OCI-LY7 (cell line): ENCODE data around the gene GLIS1. TPM values are rescaled to one million over a fixed set of nuclear protein-coding genes. Genes with fewer than 3 reads are reported as not detected.

Source experiments
- BruUV-seq: library from RNA; stranded (reverse); fragments of 400-500 nt; replicated peaks from 2 replicates; lab custom pipeline; 2021; lab: Mats Ljungman, UMichigan
- CTCF ChIA-PET: fragments of 300-600 bp; sonication (Branson Sonifier 250); formaldehyde crosslinking; loops from one replicate; lab custom pipeline; 2022; ENCODE audit warnings: antibody characterized with exemption; ENCODE audit not compliant: unreplicated experiment; lab: Charles Lee
- POLR2A ChIA-PET: fragments of 300-600 bp; sonication (Branson Sonifier 250); formaldehyde crosslinking; loops from one replicate; lab custom pipeline; 2022; ENCODE audit warnings: antibody characterized with exemption; lab: Charles Lee
- DNase-seq: peaks from one replicate; pipeline ENCODE4 v3.0.0-alpha.2; 2015; ENCODE audit warnings: low spot score
- H2AFZ ChIP-seq: fragments of 200-600 bp; sonication (generic), shearing (Covaris generic); 2 replicates; pipeline ENCODE4 v1.6.1; 2014; ENCODE audit warnings: mild to moderate bottlenecking, antibody characterized with exemption, low read length, moderate library complexity
- H3K27ac ChIP-seq: fragments of 200-600 bp; sonication (generic); 2 replicates; pipeline ENCODE4 v1.5.1; 2014; ENCODE audit warnings: mixed run types, low read depth, mild to moderate bottlenecking, moderate library complexity, low read length, inconsistent platforms; ENCODE audit not compliant: poor library complexity, severe bottlenecking
- H3K36me3 ChIP-seq: fragments of 200-600 bp; sonication (generic); 2 replicates; pipeline ENCODE4 v1.6.1; 2014; ENCODE audit warnings: mild to moderate bottlenecking, antibody characterized with exemption, low read length, moderate library complexity, mixed read lengths; ENCODE audit not compliant: insufficient read depth
- H3K4me1 ChIP-seq: fragments of 200-600 bp; sonication (generic); 2 replicates; pipeline ENCODE4 v1.5.1; 2014; ENCODE audit warnings: mild to moderate bottlenecking, low read length; ENCODE audit not compliant: insufficient read depth, poor library complexity, severe bottlenecking
- H3K4me2 ChIP-seq: fragments of 200-600 bp; sonication (generic); 2 replicates; pipeline ENCODE4 v1.6.1; 2014; ENCODE audit warnings: mild to moderate bottlenecking, low read length
- H3K4me3 ChIP-seq: fragments of 200-600 bp; sonication (generic); 2 replicates; pipeline ENCODE4 v1.5.1; 2014; ENCODE audit warnings: mild to moderate bottlenecking, low read depth, low read length; ENCODE audit not compliant: poor library complexity, severe bottlenecking
- H3K79me2 ChIP-seq: fragments of 200-600 bp; sonication (generic); 2 replicates; pipeline ENCODE4 v1.6.1; 2016; ENCODE audit warnings: low read depth, mild to moderate bottlenecking, low read length, moderate library complexity, mixed read lengths; ENCODE audit not compliant: insufficient read depth
- H3K9me2 ChIP-seq: fragments of 200-600 bp; sonication (generic); 2 replicates; pipeline ENCODE4 v1.6.1; 2016; ENCODE audit warnings: mild to moderate bottlenecking, low read length, mixed read lengths; ENCODE audit not compliant: insufficient read depth
- H3K9me3 ChIP-seq: fragments of 200-600 bp; sonication (generic); 2 replicates; pipeline ENCODE4 v1.6.1; 2014; ENCODE audit warnings: mild to moderate bottlenecking, mixed run types, low read length, mixed read lengths
- H4K20me1 ChIP-seq: fragments of 200-600 bp; sonication (generic); 2 replicates; pipeline ENCODE4 v1.6.1; 2014; ENCODE audit warnings: mild to moderate bottlenecking, antibody characterized with exemption, low read length, moderate library complexity, mixed read lengths; ENCODE audit not compliant: insufficient read depth
- EZH2phosphoT487 ChIP-seq: fragments of 200-600 bp; sonication (generic); IDR thresholded peaks from 2 replicates; pipeline ENCODE4 v1.6.1; 2018; ENCODE audit warnings: low read depth, borderline replicate concordance, mild to moderate bottlenecking, mixed run types, antibody characterized with exemption, low read length, moderate library complexity, mixed read lengths
- intact Hi-C: fragments of 100-400 bp; cut with micrococcal nuclease; formaldehyde crosslinking; loops from one replicate; pipeline ENCODE4 v1.10.0; 2022; ENCODE audit not compliant: unreplicated experiment
- total RNA-seq, 2 experiments: library from RNA; depleted of rRNA in 1 of 2; stranded (reverse); fragments of >200 nt in 1 of 2; shearing (Covaris generic) in 1 of 2; gene quantifications; 2 replicates each; pipeline ENCODE4 v1.2.3, GENCODE V29; 2014 to 2022
- TF ChIP-seq, protein P1 (sequence below): fragments of 200-600 bp; sonication (generic); conservative IDR thresholded peaks from 2 replicates; pipeline ENCODE4 v1.5.1; 2014; ENCODE audit warnings: mild to moderate bottlenecking, antibody characterized with exemption, low read length, moderate library complexity, mixed read lengths

The GLIS1 gene
- total RNA-seq, 2 experiments from 2014 or later: not detected

GRCh38 chr1:53462769-53463501, 276.0 kb downstream of the GLIS1 start:
- H3K4me3 ChIP-seq: no peak overlapping the region
- no peaks in the 10 kb centered on the region for H3K9me3 ChIP-seq
- DNase-seq: no peak
- no peaks in the 10 kb centered on the region for H3K36me3 ChIP-seq
- intact Hi-C loops: no loop called here
- H3K27ac ChIP-seq: no peak overlapping the region
- no TSS peak for BruUV-seq
- TF ChIP-seq EZH2phosphoT487: no peak
- TF ChIP-seq, protein P1, sequence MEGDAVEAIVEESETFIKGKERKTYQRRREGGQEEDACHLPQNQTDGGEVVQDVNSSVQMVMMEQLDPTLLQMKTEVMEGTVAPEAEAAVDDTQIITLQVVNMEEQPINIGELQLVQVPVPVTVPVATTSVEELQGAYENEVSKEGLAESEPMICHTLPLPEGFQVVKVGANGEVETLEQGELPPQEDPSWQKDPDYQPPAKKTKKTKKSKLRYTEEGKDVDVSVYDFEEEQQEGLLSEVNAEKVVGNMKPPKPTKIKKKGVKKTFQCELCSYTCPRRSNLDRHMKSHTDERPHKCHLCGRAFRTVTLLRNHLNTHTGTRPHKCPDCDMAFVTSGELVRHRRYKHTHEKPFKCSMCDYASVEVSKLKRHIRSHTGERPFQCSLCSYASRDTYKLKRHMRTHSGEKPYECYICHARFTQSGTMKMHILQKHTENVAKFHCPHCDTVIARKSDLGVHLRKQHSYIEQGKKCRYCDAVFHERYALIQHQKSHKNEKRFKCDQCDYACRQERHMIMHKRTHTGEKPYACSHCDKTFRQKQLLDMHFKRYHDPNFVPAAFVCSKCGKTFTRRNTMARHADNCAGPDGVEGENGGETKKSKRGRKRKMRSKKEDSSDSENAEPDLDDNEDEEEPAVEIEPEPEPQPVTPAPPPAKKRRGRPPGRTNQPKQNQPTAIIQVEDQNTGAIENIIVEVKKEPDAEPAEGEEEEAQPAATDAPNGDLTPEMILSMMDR: no peak
- H3K4me2 ChIP-seq: no peak overlapping the region
- POLR2A ChIA-PET: no interaction called here
- H2AFZ ChIP-seq: no peak overlapping the region
- CTCF ChIA-PET: no interaction called here
- H4K20me1 ChIP-seq: no peaks in the 10 kb centered on the region
- H3K9me2 ChIP-seq: no peaks in the 10 kb centered on the region
- H3K79me2 ChIP-seq: no peaks in the 10 kb centered on the region
- H3K4me1 ChIP-seq: no peaks in the 10 kb centered on the region

- Histone ChIP-seq H3K4me2 (no peak overlapping the region), H3K27ac (no peak overlapping the region), H3K79me2 (no peaks in the 10 kb centered on the region), H3K36me3 (no peaks in the 10 kb centered on the region), H2AFZ (no peak overlapping the region), H4K20me1 (no peaks in the 10 kb centered on the region), H3K9me2 (no peaks in the 10 kb centered on the region), H3K9me3 (no peaks in the 10 kb centered on the region), H3K4me3 (no peak overlapping the region), H3K4me1 (no peaks in the 10 kb centered on the region)
- BruUV-seq: no TSS peak
- TF ChIP-seq, protein P1: no peak
- TF ChIP-seq EZH2phosphoT487: no peak
- POLR2A ChIA-PET: no interaction called here
- CTCF ChIA-PET: interaction anchor here (0.5 kb wide), 1 partner anchor 233 kb away, joined by 5 read pairs; no protein-coding TSS in a partner anchor
- intact Hi-C loops: no loop called here
- DNase-seq: no peak
These were observed 276.8 kb downstream of the GLIS1 start for GRCh38 chr1:53462193-53462592.
